H1 (cell line): Measurements from ENCODE around the gene RBP4. TPM values are rescaled to one million over a fixed set of nuclear protein-coding genes. Genes with fewer than 3 reads are reported as not detected.

Experiments
- CTCF ChIA-PET: fragments of 300-600 bp; sonication (Branson Sonifier 250); formaldehyde crosslinking; loops from one replicate; lab custom pipeline; 2021; ENCODE audit not compliant: partially characterized antibody; lab: Charles Lee
- POLR2A ChIA-PET: fragments of 300-600 bp; sonication (Branson Sonifier 250); formaldehyde crosslinking; loops from one replicate; lab custom pipeline; 2021; ENCODE audit warnings: inconsistent platforms; ENCODE audit not compliant: partially characterized antibody; lab: Charles Lee
- DNase-seq, 2 experiments: peaks; one replicate each; pipeline versions ENCODE4 v3.0.0 to v3.0.0-alpha.2; 2010 to 2022; ENCODE audit warnings: low spot score in 2 of 2, low read depth in 1 of 2, mixed read lengths in 1 of 2
- FAIRE-seq: peaks from 2 replicates; lab custom pipeline; 2011; peaks lifted over from hg19 to GRCh38; lab: Jason Lieb, UNC
- H2AFZ ChIP-seq: 2 replicates; pipeline ENCODE4 v1.8.1; 2012; ENCODE audit warnings: low read length, inconsistent platforms
- H2AK5ac ChIP-seq: 2 replicates; pipeline ENCODE4 v1.6.1; 2013; ENCODE audit warnings: low read depth, low read length
- H2BK120ac ChIP-seq: replicated peaks from 2 replicates; pipeline ENCODE3; 2013; ENCODE audit warnings: low read depth, low read length, inconsistent platforms
- H2BK12ac ChIP-seq: 2 replicates; pipeline ENCODE4 v1.6.1; 2013; ENCODE audit warnings: low read depth, low read length
- H2BK15ac ChIP-seq: 2 replicates; pipeline ENCODE4 v1.6.1; 2013; ENCODE audit warnings: low read length
- H2BK20ac ChIP-seq: 2 replicates; pipeline ENCODE4 v1.6.1; 2013; ENCODE audit warnings: low read length
- H2BK5ac ChIP-seq: 2 replicates; pipeline ENCODE4 v1.6.1; 2013; ENCODE audit warnings: low read depth, low read length
- H3K14ac ChIP-seq: 2 replicates; pipeline ENCODE4 v1.6.1; 2013; ENCODE audit warnings: inconsistent platforms; ENCODE audit not compliant: insufficient read length
- H3K18ac ChIP-seq: 2 replicates; pipeline ENCODE4 v1.6.1; 2013; ENCODE audit warnings: low read length; ENCODE audit errors: extremely low read depth
- H3K23ac ChIP-seq: 2 replicates; pipeline ENCODE4 v1.6.1; 2013; ENCODE audit warnings: inconsistent platforms; ENCODE audit not compliant: insufficient read length
- H3K23me2 ChIP-seq: 2 replicates; pipeline ENCODE4 v1.6.1; 2013; ENCODE audit warnings: low read depth, low read length
- H3K27ac ChIP-seq: 2 replicates; pipeline ENCODE4 v1.6.1; 2011; ENCODE audit warnings: low read depth, low read length, inconsistent platforms
- H3K27me3 ChIP-seq, 4 experiments: replicated peaks in 1 of 4; 1 replicate in 1 of 4; 2 replicates in 3 of 4; pipeline versions ENCODE4 v1.6.1 to v1.8.1; 2011 to 2013; ENCODE audit warnings: low read length in 3 of 4, mild to moderate bottlenecking in 3 of 4, inconsistent platforms in 2 of 4, mixed read lengths in 2 of 4, moderate library complexity in 1 of 4; ENCODE audit not compliant: control insufficient read depth in 3 of 4, insufficient read depth in 3 of 4; ENCODE audit errors: extremely low read depth in 1 of 4
- H3K36me3 ChIP-seq, 4 experiments: 2 replicates each; pipeline versions ENCODE4 v1.6.1 to v1.8.1; 2011 to 2013; ENCODE audit warnings: mild to moderate bottlenecking in 4 of 4, low read length in 3 of 4, moderate library complexity in 2 of 4, control low read depth in 1 of 4, inconsistent platforms in 1 of 4; ENCODE audit not compliant: insufficient read depth in 4 of 4, control insufficient read depth in 2 of 4
- H3K4ac ChIP-seq: replicated peaks from 2 replicates; pipeline ENCODE3; 2013; ENCODE audit warnings: low read length, low read depth, mixed read lengths, inconsistent platforms; ENCODE audit not compliant: insufficient read length
- H3K4me1 ChIP-seq, 4 experiments: replicated peaks in 1 of 4; 1 replicate in 1 of 4; 2 replicates in 3 of 4; pipeline versions ENCODE4 v1.6.1 to v1.8.1; 2011 to 2013; ENCODE audit warnings: low read length in 3 of 4, inconsistent platforms in 2 of 4, mixed read lengths in 1 of 4; ENCODE audit not compliant: insufficient read depth in 4 of 4, control insufficient read depth in 3 of 4
- H3K4me2 ChIP-seq, 2 experiments: 2 replicates each; pipeline versions ENCODE4 v1.6.1 to v1.8.1; 2011 to 2013; ENCODE audit warnings: low read depth in 2 of 2, low read length in 2 of 2, control low read depth in 1 of 2, inconsistent platforms in 1 of 2, mild to moderate bottlenecking in 1 of 2; ENCODE audit not compliant: insufficient read depth in 1 of 2
- H3K4me3 ChIP-seq, 4 experiments: fragments of 200-600, 300-600 bp in 1 of 4; sonication (generic), shearing (Covaris generic), sonication (Bioruptor Twin) in 1 of 4; 2 replicates each; pipeline versions ENCODE4 v1.5.1 to v1.8.1; 2011 to 2016; ENCODE audit warnings: low read length in 4 of 4, low read depth in 3 of 4, control low read depth in 2 of 4, inconsistent platforms in 2 of 4, mild to moderate bottlenecking in 2 of 4, mixed read lengths in 1 of 4, moderate library complexity in 1 of 4; ENCODE audit not compliant: insufficient read depth in 2 of 4; ENCODE audit errors: extremely low read depth in 1 of 4
- H3K56ac ChIP-seq: replicated peaks from 2 replicates; pipeline ENCODE3; 2013; ENCODE audit warnings: low read depth, mild to moderate bottlenecking, mixed read lengths, low read length, inconsistent platforms; ENCODE audit not compliant: insufficient read length
- H3K79me1 ChIP-seq: 2 replicates; pipeline ENCODE4 v1.6.1; 2013; ENCODE audit warnings: low read depth, low read length, control low read depth
- H3K79me2 ChIP-seq, 2 experiments: 2 replicates each; pipeline versions ENCODE4 v1.6.1 to v1.8.1; 2012 to 2013; ENCODE audit warnings: low read length in 2 of 2, mild to moderate bottlenecking in 2 of 2, inconsistent platforms in 1 of 2; ENCODE audit not compliant: insufficient read depth in 2 of 2, control insufficient read depth in 1 of 2
- H3K9ac ChIP-seq, 4 experiments: replicated peaks in 1 of 4; 1 replicate in 1 of 4; 2 replicates in 3 of 4; pipeline versions ENCODE4 v1.6.1 to v1.8.1; 2011 to 2013; ENCODE audit warnings: low read depth in 3 of 4, low read length in 3 of 4, control low read depth in 2 of 4, mild to moderate bottlenecking in 2 of 4, moderate library complexity in 2 of 4, inconsistent platforms in 1 of 4; ENCODE audit errors: extremely low read depth in 1 of 4
- H3K9me3 ChIP-seq, 2 experiments: 2 replicates each; pipeline versions ENCODE4 v1.6.1 to v1.8.1; 2012 to 2013; ENCODE audit warnings: mild to moderate bottlenecking in 2 of 2, moderate library complexity in 2 of 2, control low read depth in 1 of 2, inconsistent platforms in 1 of 2, low read depth in 1 of 2, low read length in 1 of 2, mixed read lengths in 1 of 2; ENCODE audit not compliant: insufficient read depth in 2 of 2
- H4K20me1 ChIP-seq, 2 experiments: replicated peaks in 1 of 2; 2 replicates each; pipeline versions ENCODE3 to v1.8.1; 2011 to 2013; ENCODE audit warnings: inconsistent platforms in 2 of 2, low read length in 2 of 2, mild to moderate bottlenecking in 1 of 2; ENCODE audit not compliant: insufficient read depth in 2 of 2, control insufficient read depth in 1 of 2
- H4K5ac ChIP-seq: 2 replicates; pipeline ENCODE4 v1.6.1; 2013; ENCODE audit warnings: low read length, low read depth, mixed read lengths, inconsistent platforms; ENCODE audit not compliant: insufficient read length
- H4K8ac ChIP-seq: 2 replicates; pipeline ENCODE4 v1.8.0; 2013; ENCODE audit warnings: mild to moderate bottlenecking, moderate library complexity, low read length, inconsistent platforms; ENCODE audit not compliant: insufficient read depth; ENCODE audit errors: extremely low read depth
- H4K91ac ChIP-seq: replicated peaks from 2 replicates; pipeline ENCODE3; 2013; ENCODE audit warnings: low read length, mixed read lengths, inconsistent platforms; ENCODE audit not compliant: insufficient read length
- KDM1A ChIP-seq: fragments of 200-600, 300-600 bp; sonication (generic); IDR thresholded peaks from 2 replicates; pipeline ENCODE4 v1.7.1; 2016; ENCODE audit warnings: mild to moderate bottlenecking, low read length, borderline replicate concordance
- RFX5 ChIP-seq: IDR thresholded peaks from 2 replicates; pipeline ENCODE4 v1.6.1; 2011; ENCODE audit warnings: low read depth, low read length, improper control_type of control experiment, borderline replicate concordance
- WGBS, 2 experiments: shearing (Covaris generic) in 1 of 2; methylation state at CpG; one replicate each; pipeline versions ENCODE4 v1.1.6 to v1.1.7; 2013 to 2015; ENCODE audit warnings: low lambda C conversion rate in 2 of 2, mixed read lengths in 2 of 2, inconsistent platforms in 1 of 2, low coverage in 1 of 2, missing lambda C conversion rate in 1 of 2; ENCODE audit not compliant: insufficient replicate concordance in 2 of 2, insufficient coverage in 1 of 2, insufficient read length in 1 of 2; ENCODE audit errors: extremely low coverage in 1 of 2, missing lambda C conversion rate in 1 of 2; 5-methylcytosine and 5-hydroxymethylcytosine counted together
- polyA plus RNA-seq, 7 experiments: library from polyadenylated mRNA; depleted of rRNA in 3 of 7; stranded (reverse) in 5 of 7; unstranded in 2 of 7; fragments of >200 nt in 5 of 7; fragments of 200-250 nt in 2 of 7; gene quantifications; 1 replicate in 5 of 7; 2 replicates in 1 of 7; 4 replicates in 1 of 7; pipeline versions ENCODE4 v1.2.1 to v1.2.3, GENCODE V29; 2011 to 2013; ENCODE audit warnings: missing spikeins in 2 of 7, mixed read lengths in 2 of 7
- total RNA-seq: library from RNA; stranded (reverse); fragmentation: NEBNext Ultra II Directional; extraction: Animal tissue kit (Norgen Biotek cat#: 25700); gene quantifications from 2 replicates; pipeline ENCODE4 v1.2.1, GENCODE V29; 2021
- TF ChIP-seq, protein P1 (sequence below): IDR thresholded peaks from 2 replicates; pipeline ENCODE4 v1.6.1; 2012; ENCODE audit warnings: inconsistent platforms

Gene RBP4
- total and polyA plus RNA-seq, 2 of the 8 experiments (the other 6 are each of a cell fraction or from before 2014, with no cell fraction given) = 0.42 to 0.97 TPM

GRCh38 chr10:93599778-93600177, 1.3 kb downstream of the RBP4 start:
- Histone ChIP-seq H3K56ac (no peak overlapping the region), H3K9me3 (no peaks in the 10 kb centered on the region), H4K91ac (no peak overlapping the region), H3K4me1 (peaks cover 0 to 6% (median under 1%) of the 10 kb centered on the region in 4 experiments; a peak in 4 of 7 replicates), H2BK5ac (no peak overlapping the region), H3K9ac (no peak overlapping the region), H3K79me1 (no peaks in the 10 kb centered on the region; the same call in 1 of the 2 replicates), H4K8ac (no peak overlapping the region), H4K20me1 (no peaks in the 10 kb centered on the region), H2BK15ac (no peak overlapping the region), H3K27me3 (peaks cover 27 to 45% (median 35%) of the 10 kb centered on the region in 4 experiments), H2BK12ac (no peak overlapping the region), H3K36me3 (no peaks in the 10 kb centered on the region), H2AFZ (no peak overlapping the region), H3K14ac (no peak overlapping the region), H3K79me2 (no peaks in the 10 kb centered on the region), H3K23ac (no peak overlapping the region), H3K23me2 (peaks cover 7% of the 10 kb centered on the region; the same call in 1 of the 2 replicates), H2BK20ac (no peak overlapping the region), H3K4ac (no peak overlapping the region), H3K18ac (no peak overlapping the region), H3K27ac (no peak overlapping the region), H3K4me3 (no peak overlapping the region), H2BK120ac (no peak overlapping the region), H3K4me2 (peak overlapping the region in 1 of 2 experiments; percentile 70; a peak in 1 of 4 replicates), H2AK5ac (no peak overlapping the region), H4K5ac (no peak overlapping the region)
- no peak for FAIRE-seq
- 82% methylated on average over 4 of the region's 4 CpGs; no CpG with 5 or more reads in 1 of the 2 experiments for WGBS, 2 experiments
- POLR2A ChIA-PET = interaction anchor here (0.9 kb wide), 1 partner anchor 9 kb away, joined by 3 read pairs; no protein-coding TSS in a partner anchor
- no peak for TF ChIP-seq RFX5
- TF ChIP-seq KDM1A = no peak
- TF ChIP-seq, protein P1, sequence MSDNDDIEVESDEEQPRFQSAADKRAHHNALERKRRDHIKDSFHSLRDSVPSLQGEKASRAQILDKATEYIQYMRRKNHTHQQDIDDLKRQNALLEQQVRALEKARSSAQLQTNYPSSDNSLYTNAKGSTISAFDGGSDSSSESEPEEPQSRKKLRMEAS = no peak
- CTCF ChIA-PET = interaction anchor here (0.6 to 2.1 kb wide), 6 partner anchors 23 to 146 kb away, joined by 3 to 11 read pairs (median 4); no protein-coding TSS in a partner anchor
- DNase-seq = no peak
